Measurements from ENCODE around the gene PLIN5.
"Not testable (repeated sequence)": the region's sequence is repeated elsewhere in the genome, so short reads cannot be mapped to it uniquely, and the experiment has no call there.

PLIN5 gene

GRCh38 chr19:4543842-4544647 is 9.0 kb upstream of the PLIN5 start:
- no peak for DNase-seq (ENCODE audit: low read depth in 1 of 2, low spot score in 1 of 2)

DNA sequence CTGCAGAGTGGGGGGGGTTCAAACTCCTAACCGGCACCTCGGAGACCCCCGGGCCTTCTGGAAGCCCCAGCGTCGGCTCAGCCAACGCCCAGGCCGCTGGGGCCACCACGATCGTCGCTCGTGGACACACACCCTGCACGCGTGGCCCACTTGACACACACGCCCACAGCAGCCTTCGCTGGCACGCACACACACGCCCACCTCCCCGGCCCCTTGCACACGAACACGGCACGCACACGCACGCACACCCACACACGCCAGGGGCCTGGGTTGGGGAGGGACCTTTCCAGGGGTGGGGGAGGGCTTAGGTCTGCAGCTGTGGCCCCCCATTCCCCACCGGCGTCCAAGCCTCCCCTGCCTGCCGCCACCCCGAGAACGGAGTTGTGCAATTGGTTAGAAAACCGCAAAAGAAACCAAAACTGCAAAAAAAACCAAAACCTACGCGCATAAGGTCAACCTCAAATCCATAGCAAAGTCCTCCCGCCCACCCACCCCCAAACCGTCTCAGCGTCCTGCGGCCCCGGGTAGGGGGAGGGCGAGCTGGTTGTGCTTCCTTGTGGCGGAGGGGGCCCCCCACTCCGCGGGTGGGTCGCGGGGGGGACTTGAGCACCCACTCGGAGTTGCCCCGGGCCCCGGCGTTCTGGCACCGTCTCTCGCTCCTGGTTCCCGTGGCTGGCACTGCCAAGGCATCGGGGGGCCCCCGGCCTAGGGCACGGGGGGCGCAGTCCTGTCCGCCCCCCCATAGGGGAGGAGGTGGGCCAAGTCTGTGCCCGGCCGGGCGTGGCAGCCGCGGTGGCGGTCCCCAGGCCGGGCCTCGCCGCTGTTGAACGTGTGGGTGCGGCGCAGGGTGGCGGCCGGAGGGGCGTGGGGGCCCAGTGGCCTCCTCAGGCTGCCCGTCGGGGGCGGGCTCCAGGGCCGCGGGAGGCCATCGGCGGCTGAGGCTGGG is 8.1 kb upstream of the PLIN5 start:
- DNase-seq (ENCODE audit: low read depth in 1 of 2, low spot score in 1 of 2), result no peak

DNA sequence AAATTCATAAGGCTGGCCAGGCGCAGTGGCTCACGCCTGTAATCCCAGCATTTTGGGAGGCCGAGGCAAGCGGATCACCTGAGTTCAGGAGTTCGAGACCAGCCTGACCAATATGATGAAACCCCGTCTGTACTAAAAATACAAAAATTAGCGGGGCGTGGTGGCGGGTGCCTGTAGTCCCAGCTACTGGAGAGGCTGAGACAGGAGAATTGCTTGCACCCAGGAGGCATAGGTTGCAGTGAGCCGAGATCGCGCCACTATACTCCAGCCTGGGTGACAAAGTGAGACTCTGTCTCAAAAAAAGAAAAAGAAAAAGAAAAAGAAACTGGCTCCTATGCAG is 6.8 kb upstream of the PLIN5 start:
- DNase-seq (ENCODE audit: low read depth in 1 of 2, low spot score in 1 of 2), result not testable (repeated sequence)

DNA sequence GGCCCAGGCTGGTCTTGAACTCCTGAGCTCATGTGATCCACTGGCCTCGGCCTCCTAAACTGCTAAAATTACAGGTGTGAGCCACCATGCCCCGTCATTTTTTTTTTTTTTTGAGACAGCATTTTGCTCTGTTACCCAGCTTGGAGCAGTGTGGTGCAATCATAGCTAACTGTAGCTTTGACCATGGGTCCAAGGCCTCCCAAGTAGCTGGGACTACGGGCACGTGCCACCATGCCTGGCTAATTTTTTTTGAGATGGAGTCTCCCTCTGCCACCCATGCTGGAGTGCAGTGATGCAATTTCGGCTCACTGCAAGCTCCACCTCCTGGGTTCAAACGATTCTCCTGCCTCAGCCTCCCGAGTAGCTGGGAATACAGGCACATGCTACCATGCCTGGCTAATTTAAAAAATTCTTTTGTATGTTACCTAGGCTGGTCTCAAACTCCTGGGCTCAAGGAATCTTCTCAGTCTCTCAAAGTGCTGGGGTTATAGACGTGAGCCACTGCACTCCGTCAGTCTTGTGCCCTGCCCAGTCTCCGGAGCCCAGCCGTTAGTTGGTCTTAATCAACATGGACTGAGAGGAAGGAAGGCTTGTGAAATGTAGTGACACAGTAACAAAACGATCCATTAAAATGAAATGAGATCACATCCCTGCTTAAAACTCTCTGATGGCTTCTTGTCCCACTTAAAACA is 6.2 kb upstream of the PLIN5 start:
- DNase-seq (ENCODE audit: low read depth in 1 of 2, low spot score in 1 of 2), result no peak

- DNase-seq (ENCODE audit: low read depth in 1 of 2, low spot score in 1 of 2), result no peak
Observed at GRCh38 chr19:4539693-4540581, 4.9 kb upstream of the PLIN5 start, which contains the start of gene LRG1. Gene LRG1 (minus strand): TSS chr19:4540036. CDS start chr19:4540013, 23 bp downstream.

GRCh38 chr19:4539169-4539692 is 4.2 kb upstream of the PLIN5 start:
- no peak for DNase-seq (ENCODE audit: low read depth in 1 of 2, low spot score in 1 of 2)

DNA sequence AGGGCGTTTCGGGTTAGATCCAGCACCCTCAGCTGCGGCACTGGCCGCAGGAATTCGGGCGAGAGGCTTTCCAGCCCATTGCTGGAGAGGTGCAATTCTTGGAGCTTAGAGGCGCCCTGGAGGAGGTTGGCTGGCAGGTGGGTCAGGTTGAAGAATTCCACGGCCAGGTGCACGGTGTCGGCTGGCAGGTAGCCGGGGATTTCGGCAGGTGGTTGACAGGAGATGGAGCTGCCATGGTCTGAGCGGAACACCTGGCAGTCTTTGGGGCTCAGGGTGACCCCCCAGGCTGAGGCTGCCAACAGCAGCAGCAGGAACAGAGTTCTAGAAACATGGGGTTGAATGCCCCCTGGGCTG is 3.6 kb upstream of the PLIN5 start:
- no peak for DNase-seq (ENCODE audit: low read depth in 1 of 2, low spot score in 1 of 2)

- no peak for DNase-seq (ENCODE audit: low read depth in 1 of 2, low spot score in 1 of 2)
Observed at GRCh38 chr19:4537953-4538600, 3.1 kb upstream of the PLIN5 start.

- DNase-seq (ENCODE audit: low read depth in 1 of 2, low spot score in 1 of 2), result no peak
Observed at GRCh38 chr19:4536798-4537197, 1.8 kb upstream of the PLIN5 start.

DNA sequence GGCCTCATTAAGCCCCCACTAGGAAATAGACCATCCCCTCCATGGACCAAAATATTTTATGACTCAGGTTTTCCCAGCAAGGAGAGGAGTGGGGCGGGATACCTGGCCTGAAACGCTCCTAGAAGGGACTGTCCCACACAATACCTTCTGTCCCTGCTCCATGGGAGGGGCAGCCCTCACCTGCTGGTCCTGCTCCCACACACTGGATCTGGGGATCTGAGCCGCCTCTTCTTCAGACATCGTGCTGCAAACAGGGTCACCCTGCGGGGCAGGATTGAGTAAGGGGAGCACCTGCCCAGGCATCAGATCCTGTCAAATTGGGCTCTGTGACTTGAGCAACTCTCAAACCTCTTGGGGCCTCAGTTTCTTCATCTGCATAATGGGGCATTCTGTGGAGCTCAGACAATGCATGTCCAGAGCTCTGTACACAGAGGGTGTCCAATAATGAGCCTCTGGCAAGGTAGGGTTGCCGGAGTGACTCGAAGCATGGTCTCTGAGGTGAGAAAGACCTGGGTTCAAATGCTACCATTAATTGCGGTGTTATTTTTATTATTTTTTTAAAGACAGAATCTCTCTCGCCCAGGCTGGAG is 1.1 kb downstream of the PLIN5 start:
- DNase-seq (ENCODE audit: low read depth in 1 of 2, low spot score in 1 of 2), result no peak

GRCh38 chr19:4533334-4533733 is 1.7 kb downstream of the PLIN5 start:
- DNase-seq (ENCODE audit: low read depth in 1 of 2, low spot score in 1 of 2), result no peak

DNA sequence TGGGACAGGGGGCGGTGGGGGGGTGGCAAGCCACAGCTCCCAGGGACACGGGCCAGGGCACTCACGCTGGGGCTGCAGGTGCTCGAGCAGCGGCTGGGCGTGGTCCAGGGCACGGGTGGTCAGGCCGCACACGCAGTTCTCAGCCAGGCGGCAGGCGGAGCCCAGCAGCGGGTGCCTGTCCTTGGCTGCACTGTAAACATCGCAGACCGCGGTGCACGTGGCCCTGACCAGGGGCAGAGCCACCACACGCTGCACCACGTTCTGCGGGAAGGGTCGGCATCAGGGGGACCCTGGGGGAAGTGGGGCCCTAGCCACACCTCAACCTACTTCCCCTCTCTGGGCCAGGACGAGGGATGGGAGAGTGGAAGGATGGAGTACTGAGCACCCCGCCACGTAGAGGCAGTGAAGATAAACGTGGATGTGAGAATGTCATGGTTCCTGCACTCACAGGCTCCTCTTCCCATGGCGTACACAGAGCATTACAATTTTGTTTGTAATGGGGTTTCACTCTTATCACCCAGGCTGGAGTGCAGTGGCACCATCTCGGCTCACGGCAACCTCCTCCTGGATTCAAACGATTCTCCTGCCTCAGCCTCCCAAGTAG is 3.4 kb downstream of the PLIN5 start:
- no peak for DNase-seq (ENCODE audit: low read depth in 1 of 2, low spot score in 1 of 2)

GRCh38 chr19:4529924-4530522 is 5.0 kb downstream of the PLIN5 start:
- DNase-seq (ENCODE audit: low read depth in 1 of 2, low spot score in 1 of 2), result no peak

- DNase-seq (ENCODE audit: low read depth in 1 of 2, low spot score in 1 of 2), result no peak
Observed at GRCh38 chr19:4528843-4529242, 6.2 kb downstream of the PLIN5 start.

GRCh38 chr19:4527377-4527776 is 7.6 kb downstream of the PLIN5 start:
- DNase-seq (ENCODE audit: low read depth in 1 of 2, low spot score in 1 of 2), result not testable (repeated sequence)

GRCh38 chr19:4525563-4526002 is 9.4 kb downstream of the PLIN5 start:
- no peak for DNase-seq (ENCODE audit: low read depth in 1 of 2, low spot score in 1 of 2)

- peak; percentile 27 to 57 for DNase-seq (ENCODE audit: low read depth in 1 of 2, low spot score in 1 of 2)
Observed at GRCh38 chr19:4524808-4525562, 10.0 kb downstream of the PLIN5 start.

Measured in stimulated activated CD4-positive, alpha-beta T cell treated with anti-CD3 and anti-CD28 coated beads, Interleukin-15, amount 100 ng/mL, for 1 hour (primary cell).